AG09309 (cell line): ENCODE results near the gene MAP7D1.

Experiments
- DNase-seq: peaks from one replicate; pipeline ENCODE4 v3.0.0-alpha.2; 2010; ENCODE audit warnings: low read depth
- H3K4me3 ChIP-seq: 2 replicates; pipeline ENCODE4 v1.5.1; 2011; ENCODE audit warnings: mild to moderate bottlenecking, low read depth, low read length, moderate library complexity; ENCODE audit not compliant: control insufficient read depth
- CTCF ChIP-seq: IDR thresholded peaks from 2 replicates; pipeline ENCODE4 v1.5.1; 2011; ENCODE audit warnings: mild to moderate bottlenecking, low read depth, low read length, inconsistent platforms; ENCODE audit not compliant: insufficient read depth, control insufficient read depth; ENCODE audit errors: missing control alignments

Gene MAP7D1

GRCh38 chr1:36172983-36173382 is 17.0 kb downstream of the MAP7D1 start:
- no peak for TF ChIP-seq CTCF
- DNase-seq = no peak
- H3K4me3 ChIP-seq = no peak overlapping the region

GRCh38 chr1:36174713-36175112 is 18.8 kb downstream of the MAP7D1 start:
- no peak overlapping the region for H3K4me3 ChIP-seq
- DNase-seq = no peak
- TF ChIP-seq CTCF = no peak

GRCh38 chr1:36175137-36176095 is 19.5 kb downstream of the MAP7D1 start:
- no peak overlapping the region for H3K4me3 ChIP-seq
- no peak for TF ChIP-seq CTCF
- DNase-seq = no peak

- TF ChIP-seq CTCF = no peak
- no peak for DNase-seq
- no peak overlapping the region for H3K4me3 ChIP-seq
Observed at GRCh38 chr1:36176106-36176949, 20.4 kb downstream of the MAP7D1 start.

GRCh38 chr1:36177589-36178431 is 21.9 kb downstream of the MAP7D1 start:
- H3K4me3 ChIP-seq = no peak overlapping the region
- DNase-seq = no peak
- no peak for TF ChIP-seq CTCF
